ENCODE results near the gene SOX15.

DNA sequence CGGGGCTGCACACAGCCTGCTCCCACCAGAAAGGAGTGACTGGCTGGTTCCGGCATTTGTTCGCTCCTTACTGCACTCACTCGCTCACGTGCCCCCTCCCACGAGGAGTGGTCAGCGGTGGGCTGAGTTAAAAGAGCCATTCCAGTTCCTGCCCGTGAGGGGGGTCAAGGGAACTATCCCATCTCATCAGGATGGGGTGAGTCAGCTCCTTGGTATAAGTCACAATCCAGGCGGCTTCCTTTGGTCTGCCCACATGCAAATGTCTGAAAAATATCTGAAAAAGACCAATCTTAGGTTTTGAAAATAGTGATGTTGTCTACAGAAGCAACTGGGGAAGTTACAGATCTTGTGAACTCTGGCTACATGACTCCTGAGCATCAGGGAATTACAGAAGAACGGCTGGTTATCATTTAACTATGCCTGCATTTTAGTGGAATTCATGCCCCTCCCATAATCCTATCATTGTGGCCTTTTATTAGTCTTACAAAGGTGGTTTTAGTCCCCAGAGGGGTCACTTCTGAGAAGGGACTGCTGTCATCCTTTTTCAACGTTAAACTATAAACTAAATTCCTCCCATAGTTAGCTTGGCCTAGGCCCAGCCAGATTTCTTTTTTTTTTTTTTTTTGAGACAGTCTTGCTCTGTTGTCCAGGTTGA lies 50.9 kb downstream of the SOX15 start:
- TF ChIP-seq, protein P1, sequence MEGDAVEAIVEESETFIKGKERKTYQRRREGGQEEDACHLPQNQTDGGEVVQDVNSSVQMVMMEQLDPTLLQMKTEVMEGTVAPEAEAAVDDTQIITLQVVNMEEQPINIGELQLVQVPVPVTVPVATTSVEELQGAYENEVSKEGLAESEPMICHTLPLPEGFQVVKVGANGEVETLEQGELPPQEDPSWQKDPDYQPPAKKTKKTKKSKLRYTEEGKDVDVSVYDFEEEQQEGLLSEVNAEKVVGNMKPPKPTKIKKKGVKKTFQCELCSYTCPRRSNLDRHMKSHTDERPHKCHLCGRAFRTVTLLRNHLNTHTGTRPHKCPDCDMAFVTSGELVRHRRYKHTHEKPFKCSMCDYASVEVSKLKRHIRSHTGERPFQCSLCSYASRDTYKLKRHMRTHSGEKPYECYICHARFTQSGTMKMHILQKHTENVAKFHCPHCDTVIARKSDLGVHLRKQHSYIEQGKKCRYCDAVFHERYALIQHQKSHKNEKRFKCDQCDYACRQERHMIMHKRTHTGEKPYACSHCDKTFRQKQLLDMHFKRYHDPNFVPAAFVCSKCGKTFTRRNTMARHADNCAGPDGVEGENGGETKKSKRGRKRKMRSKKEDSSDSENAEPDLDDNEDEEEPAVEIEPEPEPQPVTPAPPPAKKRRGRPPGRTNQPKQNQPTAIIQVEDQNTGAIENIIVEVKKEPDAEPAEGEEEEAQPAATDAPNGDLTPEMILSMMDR (IDR thresholded peaks at IDR 0.05) = no peak
- TF ChIP-seq POLR2A (IDR thresholded peaks at IDR 0.05) (no peak), POLR2AphosphoS5 (IDR thresholded peaks at IDR 0.05) (no peak)
